SK-N-SH (cell line): ENCODE results near the gene BIRC3. TPM values are rescaled to one million over a fixed set of nuclear protein-coding genes. Genes with fewer than 3 reads are reported as not detected.

ENCODE experiments used
- CTCF ChIA-PET: fragments of 300-600, 350-600 bp; formaldehyde crosslinking; extraction: SDS; loops from one replicate; lab custom pipeline; 2021; lab: Yijun Ruan, JAX
- POLR2A ChIA-PET: fragments of 350-600 bp; sonication (Branson Sonifier 250); formaldehyde crosslinking; extraction: SDS; loops from one replicate; lab custom pipeline; 2020; ENCODE audit warnings: antibody characterized with exemption, inconsistent platforms; lab: Yijun Ruan, JAX
- DNase-seq: peaks from one replicate; pipeline ENCODE4 v3.0.0; 2012
- H2AFZ ChIP-seq: fragments of 200-600 bp; sonication (generic); 2 replicates; pipeline ENCODE4 v1.8.1; 2016; ENCODE audit warnings: antibody characterized with exemption, mild to moderate bottlenecking, low read depth
- H3F3A ChIP-seq: fragments of 200-600 bp; sonication (generic); replicated peaks from 2 replicates; pipeline ENCODE3; 2016; ENCODE audit warnings: antibody characterized with exemption, mild to moderate bottlenecking; ENCODE audit not compliant: insufficient read depth
- H3K27ac ChIP-seq, 2 experiments: fragments of 200-500 bp in 1 of 2; fragments of 200-600 bp in 1 of 2; sonication (Bioruptor generic) in 1 of 2; sonication (generic), shearing (Covaris generic) in 1 of 2; 2 replicates each; pipeline versions ENCODE4 v1.5.1 to v1.6.1; 2014 to 2016; ENCODE audit warnings: low read depth in 2 of 2, inconsistent platforms in 1 of 2, low read length in 1 of 2, mild to moderate bottlenecking in 1 of 2, mixed read lengths in 1 of 2
- H3K27me3 ChIP-seq: fragments of 200-600 bp; sonication (generic), shearing (Covaris generic); 2 replicates; pipeline ENCODE4 v1.6.1; 2016; ENCODE audit warnings: mixed run types; ENCODE audit not compliant: insufficient read depth
- H3K36me3 ChIP-seq, 2 experiments: fragments of 200-500 bp in 1 of 2; fragments of 200-600 bp in 1 of 2; sonication (Bioruptor generic) in 1 of 2; sonication (generic) in 1 of 2; replicated peaks in 1 of 2; 2 replicates each; pipeline versions ENCODE3 to v1.5.1; 2014 to 2016; ENCODE audit warnings: low read length in 1 of 2, mild to moderate bottlenecking in 1 of 2; ENCODE audit not compliant: insufficient read depth in 2 of 2, control insufficient read depth in 1 of 2
- H3K4me1 ChIP-seq, 2 experiments: fragments of 200-500 bp in 1 of 2; fragments of 200-600 bp in 1 of 2; sonication (Bioruptor generic) in 1 of 2; sonication (generic), shearing (Covaris generic) in 1 of 2; 2 replicates each; pipeline versions ENCODE4 v1.5.1 to v1.6.1; 2014 to 2016; ENCODE audit warnings: low read depth in 1 of 2, low read length in 1 of 2, mixed run types in 1 of 2; ENCODE audit not compliant: insufficient read depth in 2 of 2, control insufficient read depth in 1 of 2
- H3K4me2 ChIP-seq: fragments of 200-600 bp; sonication (generic), shearing (Covaris generic); 2 replicates; pipeline ENCODE4 v1.6.1; 2017; ENCODE audit warnings: mixed run types
- H3K4me3 ChIP-seq, 2 experiments: fragments of 200-500 bp in 1 of 2; fragments of 200-600 bp in 1 of 2; sonication (Bioruptor generic) in 1 of 2; sonication (generic), shearing (Covaris generic) in 1 of 2; 2 replicates each; pipeline versions ENCODE4 v1.5.1 to v1.8.1; 2014 to 2016; ENCODE audit warnings: low read depth in 2 of 2, inconsistent platforms in 1 of 2, low read length in 1 of 2, mild to moderate bottlenecking in 1 of 2, mixed read lengths in 1 of 2, moderate library complexity in 1 of 2
- H3K79me2 ChIP-seq: fragments of 200-600 bp; sonication (generic); 2 replicates; pipeline ENCODE4 v1.8.1; 2017; ENCODE audit warnings: mild to moderate bottlenecking; ENCODE audit not compliant: insufficient read depth
- H3K9ac ChIP-seq: fragments of 200-600 bp; sonication (generic); 2 replicates; pipeline ENCODE4 v1.6.1; 2017; ENCODE audit warnings: mixed run types
- H3K9me2 ChIP-seq: fragments of 200-600 bp; sonication (generic); 2 replicates; pipeline ENCODE4 v1.6.1; 2017; ENCODE audit warnings: mixed run types
- H3K9me3 ChIP-seq: fragments of 200-600 bp; sonication (generic); 2 replicates; pipeline ENCODE4 v1.6.1; 2017; ENCODE audit warnings: mixed run types, mild to moderate bottlenecking, moderate library complexity
- H4K20me1 ChIP-seq: fragments of 200-600 bp; sonication (generic); 2 replicates; pipeline ENCODE4 v1.6.1; 2017; ENCODE audit warnings: mild to moderate bottlenecking, mixed run types; ENCODE audit not compliant: insufficient read depth
- CTCF ChIP-seq: fragments of 200-600 bp; sonication (generic); IDR thresholded peaks from 2 replicates; pipeline ENCODE4 v1.6.1; 2017; ENCODE audit warnings: antibody characterized with exemption, mild to moderate bottlenecking, moderate library complexity
- EZH2phosphoT487 ChIP-seq: fragments of 200-600 bp; sonication (generic); IDR thresholded peaks from 2 replicates; pipeline ENCODE4 v1.6.1; 2017; ENCODE audit warnings: low read depth, mixed run types, mild to moderate bottlenecking, antibody characterized with exemption, moderate library complexity, borderline replicate concordance
- FOXJ3 ChIP-seq: sonication (generic); formaldehyde crosslinking; IDR thresholded peaks from 2 replicates; pipeline ENCODE4 v1.5.1; 2020; ENCODE audit warnings: mild to moderate bottlenecking, missing genetic modification reagents
- FOXM1 ChIP-seq: IDR thresholded peaks from 2 replicates; pipeline ENCODE4 v1.4.0; 2012; ENCODE audit warnings: low read depth, mild to moderate bottlenecking
- GATA2 ChIP-seq: sonication (generic); formaldehyde crosslinking; IDR thresholded peaks from 2 replicates; pipeline ENCODE4 v1.5.0; 2020; ENCODE audit warnings: mild to moderate bottlenecking, missing genetic modification reagents
- IRF3 ChIP-seq: fragments of 150-350 bp; IDR thresholded peaks from 2 replicates; pipeline ENCODE4 v1.6.1; 2016; ENCODE audit warnings: mild to moderate bottlenecking, low read depth, low read length
- MEF2A ChIP-seq: IDR thresholded peaks from 2 replicates; pipeline ENCODE4 v1.4.0; 2012; ENCODE audit warnings: low read depth, borderline replicate concordance
- MXI1 ChIP-seq: IDR thresholded peaks from 2 replicates; pipeline ENCODE4 v1.6.1; 2012; ENCODE audit warnings: mild to moderate bottlenecking, low read depth, low read length, improper control_type of control experiment
- NFIC ChIP-seq: IDR thresholded peaks from 2 replicates; pipeline ENCODE4 v1.4.0; 2012; ENCODE audit warnings: borderline replicate concordance
- NRF1 ChIP-seq: IDR thresholded peaks from 2 replicates; pipeline ENCODE4 v1.6.1; 2012; ENCODE audit warnings: low read depth, mild to moderate bottlenecking, low read length
- PBX3 ChIP-seq: IDR thresholded peaks from 2 replicates; pipeline ENCODE4; 2012
- RAD21 ChIP-seq: IDR thresholded peaks from 2 replicates; pipeline ENCODE4 v1.6.1; 2012; ENCODE audit warnings: mild to moderate bottlenecking, low read length
- RCOR1 ChIP-seq: fragments of 150-350 bp; IDR thresholded peaks from 2 replicates; pipeline ENCODE4 v1.6.1; 2017; ENCODE audit warnings: antibody characterized with exemption, low read length
- REST ChIP-seq: IDR thresholded peaks from 2 replicates; pipeline ENCODE4 v1.6.1; 2012; ENCODE audit warnings: mild to moderate bottlenecking, low read depth, low read length, moderate library complexity
- SMC3 ChIP-seq: IDR thresholded peaks from 2 replicates; pipeline ENCODE4 v1.6.1; 2012; ENCODE audit warnings: low read depth, low read length, improper control_type of control experiment
- TEAD4 ChIP-seq: IDR thresholded peaks from 2 replicates; pipeline ENCODE4 v1.4.0; 2012; ENCODE audit warnings: mild to moderate bottlenecking, borderline replicate concordance; ENCODE audit not compliant: insufficient read depth
- USF2 ChIP-seq: fragments of 150-350 bp; IDR thresholded peaks from 2 replicates; pipeline ENCODE4 v1.6.1; 2017; ENCODE audit warnings: antibody characterized with exemption, low read length, low read depth, borderline replicate concordance
- WGBS: methylation state at CpG from one replicate; pipeline ENCODE4 v1.1.6; 2017; ENCODE audit warnings: low lambda C conversion rate; 5-methylcytosine and 5-hydroxymethylcytosine counted together
- polyA plus RNA-seq, 3 experiments: library from polyadenylated mRNA; depleted of rRNA; stranded (reverse); fragments of >200 nt; gene quantifications; 2 replicates each; pipeline ENCODE4 v1.2.3, GENCODE V29; 2012

BIRC3 gene
- polyA plus RNA-seq, 1 of the 3 experiments (the other 2 are of a cell fraction): 0.46 TPM

GRCh38 chr11:102347462-102348370, 30.4 kb downstream of the BIRC3 start:
- Histone ChIP-seq H4K20me1 (peaks cover 25% of the 10 kb centered on the region), H3K79me2 (peaks cover 56% of the 10 kb centered on the region), H3K4me1 (peaks cover 7 to 15% of the 10 kb centered on the region in 2 experiments; a peak in 3 of 4 replicates), H3F3A (peaks cover 28% of the 10 kb centered on the region), H3K9ac (peak overlapping the region; percentile 95), H3K27me3 (no peaks in the 10 kb centered on the region), H3K9me2 (no peaks in the 10 kb centered on the region), H2AFZ (peak overlapping the region; percentile 74), H3K27ac (peak overlapping the region; percentile 95 to 98), H3K36me3 (peaks cover 16 to 33% of the 10 kb centered on the region in 2 experiments), H3K4me2 (peak overlapping the region; percentile 80), H3K9me3 (no peaks in the 10 kb centered on the region), H3K4me3 (peak overlapping the region; percentile 78 to 90)
- TF ChIP-seq FOXM1 (no peak; the same call in 1 of the 2 replicates), CTCF (no peak), USF2 (no peak), GATA2 (peak; percentile 16; the same call in 1 of the 2 replicates), IRF3 (no peak), RAD21 (no peak), EZH2phosphoT487 (no peak), RCOR1 (no peak)
- CTCF ChIA-PET: interaction anchor here (1.0 kb wide), 1 partner anchor 59 kb away, joined by 3 read pairs; no protein-coding TSS in a partner anchor
- POLR2A ChIA-PET: no interaction called here
- WGBS: under 1% methylated on average over 27 of the region's 33 CpGs
- DNase-seq: peak; percentile 27

GRCh38 chr11:102357116-102357515, 39.8 kb downstream of the BIRC3 start:
- CTCF ChIA-PET: interaction anchor here (0.7 to 1.9 kb wide), 3 partner anchors 10 to 34 kb away, joined by 3 to 12 read pairs (median 3); no protein-coding TSS in a partner anchor
- TF ChIP-seq TEAD4 (no peak), SMC3 (no peak), NFIC (no peak), GATA2 (no peak), MEF2A (no peak), PBX3 (no peak), MXI1 (no peak), REST (no peak), NRF1 (no peak), FOXJ3 (CRISPR knock-in tag) (no peak), RCOR1 (no peak)

More at GRCh38 chr11:102357116-102357515, 39.8 kb downstream of the BIRC3 start:
- no peak overlapping the region for H3K4me2 ChIP-seq
- H2AFZ ChIP-seq: no peak overlapping the region
- H3K4me1 ChIP-seq: peaks cover 0 to 5% of the 10 kb centered on the region in 2 experiments; a peak in 2 of 4 replicates
- POLR2A ChIA-PET: no interaction called here
- peaks cover 99% of the 10 kb centered on the region for H3K79me2 ChIP-seq
- H3K27me3 ChIP-seq: no peaks in the 10 kb centered on the region
- no peak overlapping the region for H3K4me3 ChIP-seq
- H3K9me3 ChIP-seq: peaks cover 6% of the 10 kb centered on the region; the same call in 1 of the 2 replicates
- no peak overlapping the region for H3K27ac ChIP-seq
- H3K9me2 ChIP-seq: no peaks in the 10 kb centered on the region
- DNase-seq: no peak
- no peak overlapping the region for H3K9ac ChIP-seq
- peaks cover 17% of the 10 kb centered on the region for H3F3A ChIP-seq
- peaks cover 21% of the 10 kb centered on the region for H4K20me1 ChIP-seq
- H3K36me3 ChIP-seq: peaks cover 35 to 88% of the 10 kb centered on the region in 2 experiments
